Stimulated activated CD4-positive, alpha-beta T cell treated with anti-CD3 and anti-CD28 coated beads, Interleukin-2, amount 100 ng/mL, for 4 hours (primary cell): ENCODE results near the gene ZNF506.
A peak's percentile ranks its signal among the peaks of the same experiment; 100 is the strongest.
"Not testable (repeated sequence)": the region's sequence is repeated elsewhere in the genome, so short reads cannot be mapped to it uniquely, and the experiment has no call there.

ENCODE experiments used
- DNase-seq: peaks from one replicate; pipeline ENCODE4 v3.0.0-alpha.2; 2020; ENCODE audit warnings: low read depth

Gene ZNF506

GRCh38 chr19:19821366-19821951, at the start of gene ZNF506:
ZNF506 (minus strand) TSS chr19:19821750; CDS start chr19:19821603, 147 bp downstream.
- DNase-seq = peak; percentile 95

DNA sequence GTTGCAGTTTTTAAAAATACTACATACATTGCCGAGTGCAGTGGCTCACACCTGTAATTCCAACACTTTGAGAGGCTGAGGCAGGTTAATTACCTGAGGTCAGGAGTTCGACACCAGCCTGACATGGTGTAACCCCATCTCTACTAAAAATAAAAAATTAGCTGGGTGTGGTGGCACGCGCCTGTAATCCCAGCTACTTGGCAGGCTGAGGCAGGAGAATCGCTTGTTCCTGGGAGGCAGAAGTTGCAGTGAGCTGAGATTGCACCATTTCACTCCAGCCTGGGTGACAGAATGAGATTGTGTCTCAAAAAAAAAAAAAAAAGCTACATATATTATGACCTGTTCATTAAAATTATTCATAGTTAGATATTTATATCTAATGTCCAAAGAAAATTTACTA, 48.5 kb upstream of the ZNF506 start:
- DNase-seq = not testable (repeated sequence)

DNA sequence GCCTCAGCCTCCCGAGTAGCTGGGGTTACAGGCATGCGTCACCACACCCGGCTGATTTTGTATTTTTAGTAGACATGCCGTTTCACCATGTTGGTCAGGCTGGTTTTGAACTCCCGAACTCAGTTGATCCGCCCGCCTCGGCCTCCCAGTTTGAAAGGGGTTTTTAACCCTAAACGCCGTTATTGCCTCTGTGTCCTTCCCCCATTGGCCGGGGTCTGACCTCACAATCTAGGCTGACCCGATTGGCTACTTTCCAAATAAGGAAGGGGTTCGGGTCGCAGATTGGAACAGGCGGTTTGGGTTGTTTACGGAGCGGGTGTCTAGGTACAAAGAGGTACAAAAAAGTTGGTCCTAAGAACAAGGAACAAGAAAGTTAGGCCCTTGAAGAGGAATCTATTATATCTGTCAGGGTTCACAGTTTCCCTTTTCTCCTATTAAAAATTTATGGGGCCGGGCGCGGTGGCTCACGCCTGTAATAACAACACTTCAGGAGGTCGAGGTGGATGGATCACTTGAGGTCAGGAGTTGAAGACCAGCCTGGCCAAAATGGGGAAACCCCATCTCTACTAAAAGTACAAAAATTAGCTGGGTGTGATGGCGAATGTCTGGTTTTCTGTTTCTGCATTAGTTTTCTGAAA, 45.2 kb upstream of the ZNF506 start:
- no peak for DNase-seq

DNA sequence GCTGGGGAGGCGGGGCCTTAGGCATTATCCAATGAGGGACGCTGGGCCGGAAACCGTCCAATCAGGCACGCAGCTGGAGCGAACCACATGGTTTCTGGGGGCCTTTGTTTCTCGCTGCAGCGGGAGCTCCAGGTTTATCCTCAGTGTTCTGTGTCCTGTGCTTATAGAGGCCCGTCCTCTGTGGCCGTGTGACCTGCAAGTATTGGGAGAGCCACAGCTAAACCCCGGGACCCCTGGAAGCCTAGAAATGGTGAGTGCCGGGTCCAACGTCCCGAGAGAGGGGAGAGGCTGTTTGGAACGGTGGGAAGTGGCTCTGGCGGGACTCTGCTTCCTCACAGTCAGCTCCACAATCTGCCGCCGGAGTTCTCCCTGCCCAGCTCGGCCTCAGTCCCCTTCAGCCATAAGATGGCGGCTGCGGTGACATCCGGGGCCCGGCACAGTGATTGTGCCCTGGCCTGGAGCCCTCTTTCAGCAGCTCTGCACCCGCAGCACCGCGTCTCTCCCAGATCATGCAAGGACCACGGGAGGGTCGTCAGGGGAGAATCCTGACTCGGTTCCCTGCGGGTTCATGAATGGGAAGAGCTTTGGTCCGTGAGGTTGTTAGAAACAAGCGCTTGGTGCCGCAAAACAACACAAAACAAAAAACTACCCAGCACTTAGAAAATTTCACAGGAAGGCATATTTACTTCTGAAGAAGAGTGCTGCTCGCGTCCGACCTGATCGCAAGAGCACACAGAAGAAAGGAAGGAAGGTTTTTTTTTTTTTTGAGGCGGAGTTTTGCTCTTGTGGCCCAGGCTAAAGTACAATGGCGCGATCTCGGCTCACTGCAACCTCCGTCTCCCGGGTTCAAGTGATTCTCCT, 44.4 kb upstream of the ZNF506 start, which contains the start of gene ZNF253:
ZNF253 (plus strand) TSS at position 133 of the 861 bp plus-strand sequence; CDS start at position 248, 115 bp downstream.
- peak; percentile 91 for DNase-seq

DNA sequence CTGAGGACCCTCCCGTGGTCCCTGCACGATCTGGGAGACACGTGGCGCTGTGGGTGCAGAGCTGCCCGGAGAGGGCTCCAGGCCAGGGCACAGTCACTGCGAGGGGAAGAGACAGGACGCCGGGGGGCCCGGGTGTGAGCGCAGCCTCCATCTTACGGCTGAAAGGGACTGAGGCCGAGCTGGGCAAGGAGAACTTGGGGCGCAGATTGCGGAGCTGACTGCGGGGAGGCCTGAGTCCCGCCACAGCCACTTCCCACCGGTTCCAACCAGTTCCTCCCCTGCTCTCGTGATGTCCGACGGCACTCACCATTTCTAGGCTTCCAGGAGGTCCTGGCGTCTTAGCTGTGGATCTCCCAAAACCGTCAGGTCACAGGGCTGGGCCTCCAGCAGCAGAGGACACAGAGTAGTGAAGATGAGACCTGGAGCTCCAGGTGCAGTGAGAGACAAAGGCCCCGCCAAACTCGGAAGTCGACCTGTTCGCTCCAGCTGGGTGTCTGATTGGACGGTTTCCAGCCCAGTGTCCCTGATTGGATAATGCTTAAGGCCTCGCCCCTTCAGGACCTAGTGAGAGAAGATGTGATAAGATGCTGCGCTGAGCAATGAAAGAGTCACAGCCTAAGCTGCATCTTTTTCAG, 39.3 kb upstream of the ZNF506 start:
- DNase-seq = peak; percentile 27

DNA sequence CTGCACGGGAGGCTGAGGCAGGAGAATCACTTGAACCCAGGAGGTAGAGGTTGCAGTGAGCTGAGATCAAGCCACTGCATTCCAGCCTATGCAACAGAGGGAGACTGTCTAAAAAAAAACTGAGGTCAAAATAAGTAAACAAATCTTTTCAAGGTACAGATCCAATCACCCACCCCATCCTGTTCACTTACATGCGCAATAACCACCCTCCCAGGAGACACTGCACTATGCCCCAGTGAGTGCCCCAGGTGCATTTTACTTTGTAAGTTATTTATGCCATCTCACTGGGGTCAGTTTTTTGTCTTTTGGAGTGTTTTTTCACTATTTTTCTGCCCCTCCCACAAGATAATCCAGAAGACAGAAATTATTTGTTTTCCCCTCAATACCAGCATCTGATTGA, 37.2 kb upstream of the ZNF506 start:
- no peak for DNase-seq

DNA sequence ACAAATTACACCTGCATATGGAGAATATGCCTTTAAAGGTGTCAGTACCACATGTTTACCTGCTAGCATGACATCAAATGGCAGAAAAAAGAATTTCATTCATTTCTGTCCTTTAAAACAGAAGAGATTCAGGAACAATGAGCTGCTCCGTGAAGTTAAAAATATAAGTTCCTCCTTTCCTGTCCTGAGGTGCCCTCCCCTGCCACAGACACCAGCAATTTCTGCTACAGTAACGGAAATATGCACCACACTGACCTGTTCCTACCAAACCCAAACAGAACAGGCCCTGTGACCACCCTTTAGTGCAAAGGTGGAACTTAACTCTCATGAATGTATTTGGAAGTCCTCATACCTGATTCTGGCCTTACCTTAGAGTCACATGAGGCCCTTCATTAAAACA, 30.2 kb upstream of the ZNF506 start:
- DNase-seq = not testable (repeated sequence)

DNA sequence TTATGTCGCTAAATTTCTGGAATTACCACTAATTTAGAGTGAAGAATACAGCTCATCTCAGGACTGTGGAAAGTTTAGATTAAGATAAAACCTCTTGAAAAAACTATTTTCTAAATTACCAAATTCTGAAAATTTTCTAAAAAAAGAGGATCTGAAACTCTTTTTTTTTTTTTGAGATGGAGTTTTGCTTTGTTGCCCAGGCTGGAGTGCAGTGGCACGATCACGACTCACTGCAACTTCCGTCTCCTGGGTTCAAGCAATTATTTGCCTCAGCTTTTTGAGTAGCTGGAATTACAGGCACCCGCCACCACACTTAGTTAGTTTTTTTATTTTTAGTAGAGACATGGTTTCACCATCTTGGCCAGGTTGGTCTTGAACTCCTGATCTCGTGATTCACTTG, 27.5 kb upstream of the ZNF506 start:
- DNase-seq = no peak

DNA sequence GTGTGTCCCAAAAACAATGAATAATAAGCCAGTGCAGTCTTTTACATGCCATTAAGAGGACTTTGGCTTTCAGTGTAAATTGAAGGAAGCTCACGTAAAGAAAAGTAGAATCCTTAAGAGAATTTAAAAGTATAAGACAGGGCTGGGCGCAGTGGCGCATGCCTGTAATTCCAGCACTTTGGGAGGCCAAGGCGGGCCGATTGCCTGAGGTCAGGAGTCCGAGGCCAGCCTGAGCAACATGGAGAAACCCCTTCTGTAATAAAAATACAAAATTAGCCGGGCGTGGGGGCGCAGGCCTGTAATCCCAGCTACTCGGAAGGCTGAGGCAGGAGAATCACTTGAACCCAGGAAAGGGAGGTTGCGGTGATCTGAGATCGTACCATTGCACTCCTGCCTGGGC, 26.2 kb upstream of the ZNF506 start:
- no peak for DNase-seq

- no peak for DNase-seq
These were observed 14.0 kb upstream of the ZNF506 start for GRCh38 chr19:19835560-19836038.

DNA sequence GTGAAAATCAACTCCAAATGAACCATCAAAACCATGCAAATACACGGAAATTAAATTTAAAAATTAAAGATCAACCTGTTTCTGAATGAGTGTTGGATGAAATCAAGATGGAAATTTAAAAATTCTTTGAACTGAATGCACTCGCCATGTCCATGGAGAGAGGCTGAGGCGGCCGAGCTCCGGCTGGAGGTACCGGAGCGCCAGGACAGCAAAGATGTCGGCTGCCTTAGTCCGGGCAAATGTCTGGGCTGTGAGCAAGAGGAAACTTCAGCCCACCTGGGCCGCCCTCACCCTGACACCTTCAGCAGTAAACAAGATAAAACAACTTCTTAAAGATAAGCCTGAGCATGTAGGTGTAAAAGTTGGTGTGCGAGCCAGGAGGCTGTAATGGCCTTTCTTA, 5.3 kb upstream of the ZNF506 start:
- DNase-seq = no peak

GRCh38 chr19:19823916-19824315, 2.4 kb upstream of the ZNF506 start:
- DNase-seq = no peak

DNA sequence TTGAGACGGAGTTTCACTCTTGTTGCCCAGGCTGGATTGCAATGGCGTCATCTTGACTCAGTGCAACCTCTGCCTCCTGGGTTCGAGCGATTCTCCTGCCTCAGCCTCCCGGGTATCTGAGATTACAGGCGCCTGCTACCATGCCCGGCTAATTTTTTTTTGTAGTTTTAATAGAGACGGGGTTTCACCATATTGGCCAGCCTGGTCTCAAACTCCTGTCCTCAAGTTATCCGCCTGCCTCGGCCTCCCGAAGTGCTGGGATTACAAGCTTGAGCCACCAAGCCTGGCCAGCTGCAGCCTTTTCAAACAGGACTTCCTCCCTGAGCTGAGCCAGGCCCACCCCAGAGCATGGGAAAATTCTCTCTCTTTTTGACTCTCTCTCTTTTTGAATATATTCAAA, 426 bp upstream of the ZNF506 start:
- DNase-seq = not testable (repeated sequence)

DNA sequence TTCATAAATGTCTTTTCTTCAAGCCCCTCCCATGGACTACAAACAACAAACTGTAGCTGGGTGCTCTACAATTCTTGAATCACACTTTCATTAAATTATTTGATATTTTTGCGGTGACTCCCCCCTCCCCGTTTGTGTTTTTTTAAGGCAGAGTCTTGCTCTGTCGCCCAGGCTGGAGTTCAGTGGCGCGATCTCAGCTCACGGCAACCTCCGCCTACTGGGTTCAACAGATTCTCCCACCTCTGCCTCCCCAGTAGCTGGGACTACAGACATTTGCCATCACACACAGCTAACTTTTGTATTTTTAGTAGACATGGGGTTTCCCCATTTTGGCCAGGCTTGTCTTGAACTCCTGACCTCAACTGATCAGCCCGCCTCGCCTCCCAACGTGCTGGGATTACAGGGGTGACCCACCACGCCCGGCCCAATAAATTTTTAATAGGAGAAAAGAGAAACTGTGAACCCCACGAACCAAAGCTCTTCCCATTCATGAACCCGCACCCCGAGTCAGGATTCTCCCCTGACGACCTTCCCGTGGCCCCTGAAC, 703 bp downstream of the ZNF506 start:
- no peak for DNase-seq

GRCh38 chr19:19817357-19817756, 4.2 kb downstream of the ZNF506 start:
- peak; percentile 31 for DNase-seq

- DNase-seq = no peak
These were observed 4.9 kb downstream of the ZNF506 start for GRCh38 chr19:19816679-19817078.

- not testable (repeated sequence) for DNase-seq
These were observed 9.6 kb downstream of the ZNF506 start for GRCh38 chr19:19811999-19812398.

DNA sequence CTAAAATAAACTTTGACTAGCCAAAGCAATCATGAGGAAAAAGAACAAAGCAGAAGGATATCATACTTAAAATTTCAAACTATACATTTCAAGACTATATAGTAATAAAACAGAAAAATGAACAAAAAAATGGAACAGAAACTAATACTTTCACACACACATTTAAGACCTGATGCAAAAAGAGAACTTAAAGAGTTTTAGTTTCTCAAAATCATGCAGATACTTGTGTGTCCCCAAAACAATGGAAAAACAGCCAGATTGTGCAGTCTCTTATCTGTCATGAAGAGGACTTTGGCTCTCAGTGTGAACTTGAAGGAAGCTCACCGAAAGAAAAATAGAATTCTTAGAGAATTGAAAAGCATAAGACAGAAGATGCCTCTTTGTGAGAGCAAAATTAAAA, 16.1 kb downstream of the ZNF506 start:
- DNase-seq = no peak

DNA sequence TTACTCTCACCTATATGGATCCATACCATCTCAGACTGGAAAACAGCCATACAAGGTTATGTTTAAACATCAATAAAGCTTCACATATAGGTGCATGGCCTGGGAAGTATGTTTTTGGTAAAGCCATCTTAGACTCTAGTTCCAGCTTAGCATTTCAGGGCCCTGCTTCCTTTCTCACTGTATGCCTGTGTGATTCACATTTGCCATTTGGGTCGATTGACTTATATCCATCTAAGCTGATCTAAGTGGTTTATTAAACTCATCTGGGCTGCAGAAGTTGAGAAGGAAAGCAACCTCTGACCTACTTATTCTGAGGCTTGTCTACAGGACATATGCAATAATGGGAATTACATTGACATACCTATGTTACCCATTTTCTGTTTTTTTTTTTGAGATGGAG, 33.5 kb downstream of the ZNF506 start:
- DNase-seq = no peak

DNA sequence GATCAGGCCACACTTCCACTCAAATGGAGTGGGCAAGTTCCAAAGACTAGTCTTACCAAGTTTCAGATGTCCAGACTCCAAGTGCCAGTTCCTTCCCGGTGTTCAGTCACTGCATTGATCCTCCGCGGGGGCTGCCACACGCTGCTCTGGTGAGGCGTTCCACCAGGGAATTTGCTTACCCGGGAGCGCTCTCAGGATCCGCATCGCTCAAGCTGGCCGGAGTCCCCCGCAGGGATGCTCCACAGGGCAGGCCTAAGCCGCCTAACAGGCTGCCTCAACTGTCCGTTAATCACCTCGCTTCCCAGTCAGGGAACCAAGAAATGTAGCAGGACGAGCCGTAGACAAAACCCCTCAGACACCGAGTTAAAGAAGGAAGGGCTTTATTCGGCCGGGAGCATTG, 36.1 kb downstream of the ZNF506 start:
- not testable (repeated sequence) for DNase-seq

- peak; percentile 19 for DNase-seq
These were observed 38.8 kb downstream of the ZNF506 start for GRCh38 chr19:19782783-19783182.

DNA sequence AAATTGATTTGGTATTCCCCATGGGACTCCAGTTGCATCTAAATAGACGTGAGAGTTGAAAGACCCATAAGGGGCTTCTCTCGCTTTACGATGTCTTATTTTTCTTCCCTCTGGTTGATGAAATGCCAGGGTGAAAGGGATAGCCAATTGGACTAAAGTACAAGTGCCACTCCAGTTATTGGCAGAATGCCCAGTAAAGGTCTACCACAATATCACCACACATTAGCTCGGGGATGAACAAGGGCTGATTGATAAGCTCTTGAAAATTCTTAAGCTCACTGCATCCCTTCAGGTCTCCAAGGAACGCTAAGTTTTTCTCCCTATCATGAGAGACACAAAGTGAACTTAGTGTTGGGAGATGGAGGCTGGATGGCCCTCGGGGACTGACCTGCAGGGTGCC, 39.8 kb downstream of the ZNF506 start:
- not testable (repeated sequence) for DNase-seq
